ENCODE measurements around the gene ATP1B3. TPM values are rescaled to one million over a fixed set of nuclear protein-coding genes. Genes with fewer than 3 reads are reported as not detected.
"Not testable (repeated sequence)": the region's sequence is repeated elsewhere in the genome, so short reads cannot be mapped to it uniquely, and the experiment has no call there.

Gene ATP1B3
- total RNA-seq, 4 donors from 2014 or later, result 32.5 to 61.0 (median 41.7) TPM

DNA sequence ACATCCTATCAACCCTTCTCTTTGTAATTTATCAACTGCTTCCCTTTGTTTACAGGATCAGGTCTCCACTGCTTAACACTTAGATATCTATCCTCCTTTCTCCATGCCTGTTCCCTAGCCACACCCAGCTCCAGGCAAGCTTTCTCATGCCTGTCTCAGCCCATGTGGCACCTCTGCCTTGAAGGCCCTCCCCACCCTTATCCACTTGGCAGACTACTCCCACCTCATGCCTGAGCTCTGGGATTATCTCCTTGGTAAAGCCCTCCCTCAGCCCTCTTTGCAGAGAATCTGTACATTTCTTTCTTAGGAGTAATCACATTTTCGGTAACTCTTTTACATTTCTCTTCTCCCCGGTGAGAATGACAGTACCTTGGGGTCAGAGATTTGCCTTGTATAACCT lies 96.0 kb downstream of the ATP1B3 start:
- TF ChIP-seq, protein P1, sequence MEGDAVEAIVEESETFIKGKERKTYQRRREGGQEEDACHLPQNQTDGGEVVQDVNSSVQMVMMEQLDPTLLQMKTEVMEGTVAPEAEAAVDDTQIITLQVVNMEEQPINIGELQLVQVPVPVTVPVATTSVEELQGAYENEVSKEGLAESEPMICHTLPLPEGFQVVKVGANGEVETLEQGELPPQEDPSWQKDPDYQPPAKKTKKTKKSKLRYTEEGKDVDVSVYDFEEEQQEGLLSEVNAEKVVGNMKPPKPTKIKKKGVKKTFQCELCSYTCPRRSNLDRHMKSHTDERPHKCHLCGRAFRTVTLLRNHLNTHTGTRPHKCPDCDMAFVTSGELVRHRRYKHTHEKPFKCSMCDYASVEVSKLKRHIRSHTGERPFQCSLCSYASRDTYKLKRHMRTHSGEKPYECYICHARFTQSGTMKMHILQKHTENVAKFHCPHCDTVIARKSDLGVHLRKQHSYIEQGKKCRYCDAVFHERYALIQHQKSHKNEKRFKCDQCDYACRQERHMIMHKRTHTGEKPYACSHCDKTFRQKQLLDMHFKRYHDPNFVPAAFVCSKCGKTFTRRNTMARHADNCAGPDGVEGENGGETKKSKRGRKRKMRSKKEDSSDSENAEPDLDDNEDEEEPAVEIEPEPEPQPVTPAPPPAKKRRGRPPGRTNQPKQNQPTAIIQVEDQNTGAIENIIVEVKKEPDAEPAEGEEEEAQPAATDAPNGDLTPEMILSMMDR (IDR thresholded peaks at IDR 0.05), result no peak
- TF ChIP-seq POLR2AphosphoS5 (IDR thresholded peaks at IDR 0.05), result no peak
- TF ChIP-seq POLR2A (IDR thresholded peaks at IDR 0.05; ENCODE audit: low read depth), result no peak
- TF ChIP-seq EP300 (IDR thresholded peaks at IDR 0.05), result no peak
- Histone ChIP-seq H3K27ac (replicated peaks in 1 of 4) (no peak overlapping the region), H3K27me3 (no peaks in the 10 kb centered on the region), H3K36me3 (peaks cover 0 to 30% (median 5%) of the 10 kb centered on the region in 4 donors), H3K4me1 (no peaks in the 10 kb centered on the region), H3K4me3 (no peak overlapping the region), H3K9me3 (no peaks in the 10 kb centered on the region)
- intact Hi-C loops (cut with DNase I), result no loop called here
- DNase-seq (ENCODE audit: extremely low spot score), result no peak
- 91% methylated on average over 2 of the region's 2 CpGs for WGBS

DNA sequence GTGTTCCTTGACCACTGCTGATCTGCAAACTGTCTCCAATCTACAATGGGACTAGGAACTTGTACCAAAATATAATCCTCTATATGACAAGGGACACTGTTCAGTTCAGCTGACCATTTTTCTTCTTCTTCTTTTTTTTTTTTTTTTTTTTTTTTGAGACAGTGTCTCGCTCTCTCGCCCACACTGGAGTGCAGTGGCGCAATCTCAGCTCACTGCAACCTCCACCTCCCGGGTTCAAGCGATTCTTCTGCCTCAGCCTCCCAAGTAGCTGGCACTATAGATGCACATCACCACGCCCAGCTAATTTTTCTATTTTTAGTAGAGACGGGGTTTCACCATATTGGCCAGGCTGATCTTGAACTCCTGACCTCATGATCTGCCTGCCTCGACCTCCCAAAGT lies 98.3 kb downstream of the ATP1B3 start:
- H3K4me3 ChIP-seq; DNase-seq (ENCODE audit: extremely low spot score); intact Hi-C loops (cut with DNase I); H3K9me3 ChIP-seq; H3K27me3 ChIP-seq; H3K27ac ChIP-seq (replicated peaks in 1 of 4); H3K4me1 ChIP-seq: not testable (repeated sequence)
- peaks cover 0 to 34% (median 7%) of the 10 kb centered on the region in 4 donors for H3K36me3 ChIP-seq
- 94% methylated on average over 8 of the region's 8 CpGs for WGBS

Small RNAs within 50 kb of the gene (small RNA-seq; reads per million reads assigned to genes)
- gene HMGN2P25, result 0 reads per million in 3 donors
- 0 reads per million in 3 donors for gene RNU6-509P

Other genes with a start within 250 kb of the ATP1B3 start
- 100 to 1,000 TPM in 1 of 4 donors, 10 to 100 TPM in 3; 47.2 to 107 (median 80.2) TPM for gene RNF7, start 138.3 kb upstream of the ATP1B3 start, total RNA-seq
- under 1 TPM in 1 of 4 donors, not detected in 3; 0.11 TPM for gene GRK7, start 113.2 kb upstream of the ATP1B3 start, total RNA-seq